ENCODE measurements around the gene MKKS. TPM values are rescaled to one million over a fixed set of nuclear protein-coding genes. Genes with fewer than 3 reads are reported as not detected.
A peak's percentile ranks its signal among the peaks of the same experiment; 100 is the strongest.

Gene MKKS
- total and polyA plus RNA-seq, 9 of the 15 experiments (the other 6 are each of a cell fraction or from before 2014, with no cell fraction given) = 6.8 to 26.8 (median 12.0) TPM

- TF ChIP-seq SAP30 (IDR thresholded peaks at IDR 0.05; ENCODE audit: borderline replicate concordance, insufficient read depth, low read depth, low read length, poor library complexity, severe bottlenecking) (no peak), FOXP4 (CRISPR knock-in tag; IDR thresholded peaks at IDR 0.05; ENCODE audit: borderline replicate concordance) (peak; percentile 22; the same call in 1 of the 2 replicates), SMARCA5 (IDR thresholded peaks at IDR 0.05) (no peak), ZNF655 (CRISPR knock-in tag; IDR thresholded peaks at IDR 0.05) (no peak), SMARCC2 (IDR thresholded peaks at IDR 0.05; ENCODE audit: low read depth) (no peak), POLR2AphosphoS5 (IDR thresholded peaks at IDR 0.05; ENCODE audit: control insufficient read depth, insufficient read depth, low read depth, low read length) (0 out of 2 replicates have a peak, but pooled peaks have one; percentile 29), LCOR (CRISPR knock-in tag; IDR thresholded peaks at IDR 0.05) (peak; percentile 22), HDAC3 (IDR thresholded peaks at IDR 0.05; ENCODE audit: borderline replicate concordance, partially characterized antibody) (peak; percentile 34), NRF1 (conservative IDR thresholded peaks at IDR 0.05 in 1 of 2, IDR thresholded peaks at IDR 0.05 in 1 of 2) (peak; percentile 91 to 92), NEUROD1 (IDR thresholded peaks at IDR 0.05; ENCODE audit: borderline replicate concordance, low read depth, low read length, partially characterized antibody) (peak; percentile 96), EGR1 (conservative IDR thresholded peaks at IDR 0.05) (0 out of 2 replicates have a peak, but pooled peaks have one; percentile 21), ZBTB17 (CRISPR knock-in tag; IDR thresholded peaks at IDR 0.05) (no peak), SMAD2 (IDR thresholded peaks at IDR 0.05; ENCODE audit: low read depth, low read length) (no peak), POLR2B (IDR thresholded peaks at IDR 0.05; ENCODE audit: low read depth, partially characterized antibody) (peak; percentile 49), BHLHE40 (IDR thresholded peaks at IDR 0.05; ENCODE audit: low read length) (peak; percentile 53; the same call in 1 of the 2 replicates), HCFC1 (IDR thresholded peaks at IDR 0.05; ENCODE audit: low read depth, low read length) (0 out of 2 replicates have a peak, but pooled peaks have one; percentile 25), SIX5 (IDR thresholded peaks at IDR 0.05; ENCODE audit: borderline replicate concordance in 1 of 2, insufficient read depth in 1 of 2, low read depth in 1 of 2, low read length in 2 of 2) (no peak), MAX (CRISPR knock-in tag; IDR thresholded peaks at IDR 0.05) (peak; percentile 65), FIP1L1 (IDR thresholded peaks at IDR 0.05; ENCODE audit: low read depth, low read length, poor library complexity, severe bottlenecking) (peak; percentile 49), RBBP5 (IDR thresholded peaks at IDR 0.05; ENCODE audit: borderline replicate concordance, insufficient read depth, low read length, poor library complexity, severe bottlenecking) (peak; percentile 69), YY1 (IDR thresholded peaks at IDR 0.05; ENCODE audit: borderline replicate concordance in 1 of 3, control insufficient read depth in 1 of 3, extremely low read depth in 1 of 3, insufficient read depth in 3 of 3, insufficient read length in 1 of 3, insufficient replicate concordance in 2 of 3, low read depth in 1 of 3, low read length in 2 of 3) (peak in 2 of 3 experiments; percentile 38 to 52)
These were observed at the start of gene MKKS (continued) for GRCh38 chr20:10433623-10434466.
